Measurements from ENCODE around the gene SMG5. TPM values are rescaled to one million over a fixed set of nuclear protein-coding genes. Genes with fewer than 3 reads are reported as not detected.

SMG5 gene
- polyA plus RNA-seq, 1 donor from 2014 or later, result 57.3 TPM

GRCh38 chr1:156213644-156213966 lies 69.0 kb downstream of the SMG5 start:
- Histone ChIP-seq H3K27ac (ENCODE audit: low read length) (peak overlapping the region; percentile 96), H3K36me3 (ENCODE audit: insufficient read depth, low read length) (no peaks in the 10 kb centered on the region), H4K20me1 (ENCODE audit: insufficient read depth) (no peaks in the 10 kb centered on the region), H3K27me3 (ENCODE audit: insufficient read depth, low read depth, low read length) (no peaks in the 10 kb centered on the region), H2AFZ (ENCODE audit: low read depth, low read length) (peak overlapping the region; percentile 77), H3K4me3 (ENCODE audit: low read length) (peak overlapping the region; percentile 81), H3K4me2 (ENCODE audit: low read length) (peak overlapping the region; percentile 94), H3K9ac (ENCODE audit: low read length) (peak overlapping the region; percentile 89), H3K79me2 (replicated peaks; ENCODE audit: insufficient read depth, low read length) (peaks cover 10% of the 10 kb centered on the region), H3K9me3 (ENCODE audit: low read length) (no peaks in the 10 kb centered on the region), H3F3A (ENCODE audit: insufficient read depth, low read length, poor library complexity, severe bottlenecking) (no peaks in the 10 kb centered on the region), H3K9me2 (ENCODE audit: insufficient read depth, low read length) (no peaks in the 10 kb centered on the region)
- TF ChIP-seq EZH2 (IDR thresholded peaks at IDR 0.05; ENCODE audit: borderline replicate concordance, insufficient read depth, low read length, poor library complexity, severe bottlenecking) (no peak), MXI1 (conservative IDR thresholded peaks at IDR 0.05; ENCODE audit: poor library complexity, severe bottlenecking) (no peak), TAF1 (IDR thresholded peaks at IDR 0.05; ENCODE audit: low read depth) (no peak), SMC3 (conservative IDR thresholded peaks at IDR 0.05; ENCODE audit: poor library complexity) (no peak), CTCF (IDR thresholded peaks at IDR 0.05; ENCODE audit: poor library complexity, severe bottlenecking) (no peak), POLR2AphosphoS5 (IDR thresholded peaks at IDR 0.05) (no peak), REST (IDR thresholded peaks at IDR 0.05; ENCODE audit: borderline replicate concordance) (no peak), EP300 (conservative IDR thresholded peaks at IDR 0.05; ENCODE audit: poor library complexity, severe bottlenecking) (no peak), RAD21 (conservative IDR thresholded peaks at IDR 0.05) (no peak)

- Histone ChIP-seq H3K9me3 (ENCODE audit: low read length) (no peaks in the 10 kb centered on the region), H3K27ac (ENCODE audit: low read length) (peak within 1 kb of the TSS; percentile 96), H2AFZ (ENCODE audit: low read depth, low read length) (peak within 1 kb of the TSS; percentile 77), H3K4me2 (ENCODE audit: low read length) (peak within 1 kb of the TSS; percentile 94), H4K20me1 (ENCODE audit: insufficient read depth) (no peaks in the 10 kb centered on the region), H3K9ac (ENCODE audit: low read length) (peak within 1 kb of the TSS; percentile 89), H3K79me2 (replicated peaks; ENCODE audit: insufficient read depth, low read length) (peaks cover 10% of the 10 kb centered on the region), H3F3A (ENCODE audit: insufficient read depth, low read length, poor library complexity, severe bottlenecking) (no peaks in the 10 kb centered on the region), H3K36me3 (ENCODE audit: insufficient read depth, low read length) (no peaks in the 10 kb centered on the region), H3K27me3 (ENCODE audit: insufficient read depth, low read depth, low read length) (no peaks in the 10 kb centered on the region), H3K4me3 (ENCODE audit: low read length) (peak within 1 kb of the TSS; percentile 81), H3K9me2 (ENCODE audit: insufficient read depth, low read length) (no peaks in the 10 kb centered on the region)
- TF ChIP-seq EP300 (conservative IDR thresholded peaks at IDR 0.05; ENCODE audit: poor library complexity, severe bottlenecking) (peak; percentile 71), MXI1 (conservative IDR thresholded peaks at IDR 0.05; ENCODE audit: poor library complexity, severe bottlenecking) (peak; percentile 79), TAF1 (IDR thresholded peaks at IDR 0.05; ENCODE audit: low read depth) (peak; percentile 98), EZH2 (IDR thresholded peaks at IDR 0.05; ENCODE audit: borderline replicate concordance, insufficient read depth, low read length, poor library complexity, severe bottlenecking) (no peak), SMC3 (conservative IDR thresholded peaks at IDR 0.05; ENCODE audit: poor library complexity) (peak; percentile 46), CTCF (IDR thresholded peaks at IDR 0.05; ENCODE audit: poor library complexity, severe bottlenecking) (peak; percentile 44), RAD21 (conservative IDR thresholded peaks at IDR 0.05) (no peak), POLR2AphosphoS5 (IDR thresholded peaks at IDR 0.05) (peak; percentile 91), REST (IDR thresholded peaks at IDR 0.05; ENCODE audit: borderline replicate concordance) (peak; percentile 91)
Observed at GRCh38 chr1:156212833-156213643, 69.6 kb downstream of the SMG5 start, which contains the start of gene PMF1. PMF1 (plus strand) TSS chr1:156213007; CDS start chr1:156213016, 9 bp downstream.

Data from neural cell (in vitro differentiated cells).